HG03064 (cell line): ENCODE measurements around the gene GPC5.
"Not testable (repeated sequence)": the region's sequence is repeated elsewhere in the genome, so short reads cannot be mapped to it uniquely, and the experiment has no call there.

Source experiments
- ATAC-seq: cut with Tn5 transposase; IDR thresholded peaks from one replicate; pipeline ENCODE4 v1.9.1; 2021; ENCODE audit warnings: low read depth; ENCODE audit not compliant: unreplicated experiment

Gene GPC5

GRCh38 chr13:92483894-92484293, 1085.5 kb downstream of the GPC5 start:
- no peak for ATAC-seq

- ATAC-seq, result no peak
Measured at GRCh38 chr13:92487238-92487637, 1088.8 kb downstream of the GPC5 start.

DNA sequence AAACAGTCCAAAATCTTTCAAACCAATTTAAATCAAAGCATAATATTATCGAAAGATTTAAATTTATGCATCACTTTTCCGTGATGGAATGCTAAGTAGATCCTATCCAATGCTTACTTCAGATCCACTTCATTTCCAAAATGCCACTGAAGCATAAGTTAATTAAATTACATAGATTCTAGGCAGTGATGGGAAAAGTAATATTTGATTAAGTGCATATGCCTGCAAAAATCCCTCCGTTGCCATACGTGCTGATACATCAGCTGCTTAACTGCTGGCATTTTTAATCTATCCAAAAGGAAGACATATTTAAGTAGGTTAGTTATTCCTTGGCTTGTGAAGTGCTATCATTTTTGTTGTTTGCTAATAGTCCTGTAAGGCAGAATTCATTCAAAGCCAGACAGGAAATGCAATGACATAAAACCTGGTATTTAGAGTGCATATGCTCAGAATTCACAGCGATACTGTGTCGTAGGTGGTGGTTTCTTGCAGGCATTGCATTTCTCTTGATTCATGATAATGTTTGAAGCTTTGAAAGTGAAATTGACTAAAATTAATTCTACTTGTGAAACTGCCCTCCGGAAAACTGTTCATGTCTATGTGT, 1089.9 kb downstream of the GPC5 start:
- ATAC-seq, result no peak

DNA sequence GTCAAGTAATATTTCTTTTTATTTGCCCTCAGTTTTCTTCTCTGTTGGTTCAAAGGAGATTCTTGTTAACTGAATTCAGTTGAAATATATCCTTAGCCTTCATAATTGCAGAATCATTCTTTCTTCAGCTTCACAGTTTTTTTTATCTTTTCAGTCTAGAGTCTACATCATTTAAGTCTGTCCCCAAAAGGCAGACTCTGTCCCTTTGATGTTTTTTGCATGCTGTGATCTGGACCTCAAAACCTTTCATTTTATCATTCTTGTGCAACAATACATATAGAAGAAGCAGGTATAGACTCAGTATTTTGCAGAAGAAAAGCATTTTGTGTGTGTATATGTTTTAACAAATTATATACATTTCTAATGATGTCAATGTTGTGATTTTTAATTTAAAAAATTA, 1093.4 kb downstream of the GPC5 start:
- no peak for ATAC-seq

- no peak for ATAC-seq
Measured at GRCh38 chr13:92494915-92495314, 1096.5 kb downstream of the GPC5 start.

DNA sequence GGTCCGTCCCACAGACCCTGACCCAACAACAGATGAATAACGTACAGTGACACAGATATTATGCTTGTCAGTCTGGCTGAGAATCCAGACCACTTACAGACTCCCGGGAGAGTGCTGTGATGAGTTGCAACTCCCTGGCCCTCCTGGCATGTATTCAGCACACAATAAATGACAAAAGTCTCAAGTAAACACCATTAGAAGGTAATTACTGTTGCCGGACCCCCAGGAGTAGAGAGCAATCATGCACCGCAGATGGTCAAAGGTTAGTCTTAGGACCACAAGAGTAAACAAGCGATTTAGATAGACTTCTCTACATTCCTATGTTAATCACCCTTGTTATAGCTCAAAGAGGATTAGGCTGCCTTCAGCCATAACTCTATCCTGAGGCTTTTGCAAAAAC, 1101.8 kb downstream of the GPC5 start:
- ATAC-seq, result no peak

- ATAC-seq, result no peak
Measured at GRCh38 chr13:92510416-92510815, 1112.0 kb downstream of the GPC5 start.

DNA sequence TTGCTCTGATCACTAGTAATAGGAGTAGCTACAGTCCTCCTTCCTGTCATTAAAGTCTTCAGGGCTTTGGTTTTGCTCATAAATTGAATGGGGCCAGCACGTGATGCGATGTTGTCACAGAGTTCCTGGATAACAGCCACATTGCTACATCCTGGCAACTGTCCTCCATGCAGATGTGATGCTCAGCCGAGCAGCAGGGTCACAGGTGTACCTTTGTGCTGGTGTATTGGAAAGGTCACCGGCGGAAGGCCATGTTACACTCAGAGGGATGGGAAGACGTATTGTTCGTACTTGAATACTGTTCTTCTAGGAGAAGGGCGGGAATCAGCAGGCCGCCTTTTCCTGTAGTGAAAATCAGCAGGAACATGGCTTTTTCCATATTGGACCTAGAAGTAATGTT, 1114.4 kb downstream of the GPC5 start:
- no peak for ATAC-seq

DNA sequence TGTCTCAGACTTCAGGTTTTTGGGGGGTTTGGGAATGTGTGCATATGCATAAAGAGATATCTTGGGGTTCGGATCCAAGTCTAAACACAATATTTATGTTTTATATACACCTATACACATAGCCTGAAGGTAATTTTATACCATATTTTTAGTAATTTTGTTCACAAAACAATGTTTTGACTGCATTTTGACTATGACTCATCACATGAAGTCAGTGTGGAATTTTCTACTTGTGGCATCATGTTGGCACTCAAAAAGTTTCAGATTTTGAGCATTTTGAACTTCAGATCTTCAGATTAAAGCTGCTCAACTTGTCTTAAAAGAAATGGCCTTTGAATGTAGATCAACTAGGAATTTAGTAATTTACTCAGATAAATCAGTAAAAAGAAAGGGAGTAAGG, 1115.3 kb downstream of the GPC5 start:
- no peak for ATAC-seq

- no peak for ATAC-seq
Measured at GRCh38 chr13:92514420-92515125, 1116.2 kb downstream of the GPC5 start.

- ATAC-seq, result not testable (repeated sequence)
Measured at GRCh38 chr13:92516878-92517277, 1118.5 kb downstream of the GPC5 start.

DNA sequence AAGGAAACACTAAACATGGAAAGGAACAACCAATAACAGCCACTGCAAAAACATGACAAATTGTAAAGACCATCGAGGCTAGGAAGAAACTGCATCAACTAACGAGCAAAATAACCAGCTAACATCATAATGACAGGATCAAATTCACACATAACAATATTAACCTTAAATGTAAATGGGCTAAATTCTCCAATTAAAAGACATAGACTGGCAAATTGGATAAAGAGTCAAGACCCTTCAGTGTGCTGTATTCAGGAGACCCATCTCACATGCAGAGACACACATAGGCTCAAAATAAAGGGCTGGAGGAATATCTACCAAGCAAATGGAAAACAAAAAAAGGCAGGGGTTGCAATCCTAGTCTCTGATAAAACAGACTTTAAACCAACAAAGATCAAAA, 1120.2 kb downstream of the GPC5 start:
- ATAC-seq, result not testable (repeated sequence)

DNA sequence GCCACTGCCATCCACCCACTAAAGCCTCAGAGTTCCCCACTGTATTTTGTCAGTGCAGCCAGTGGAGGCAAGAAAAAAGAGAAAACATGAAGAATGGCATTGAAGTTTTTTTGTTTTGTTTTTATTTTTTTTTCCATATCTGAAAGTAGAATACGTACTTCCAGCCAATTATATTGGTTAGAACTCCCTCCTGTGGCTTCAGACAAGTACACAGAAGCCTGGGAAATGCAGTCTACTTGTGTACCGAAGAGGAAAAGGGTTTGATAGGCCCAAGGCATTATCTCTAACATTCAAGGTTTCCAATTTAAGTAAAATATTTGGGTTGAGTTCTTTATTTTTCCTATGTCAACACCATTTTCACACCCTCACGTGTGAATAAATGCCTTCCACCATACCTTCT, 1131.9 kb downstream of the GPC5 start:
- ATAC-seq, result no peak

GRCh38 chr13:92535222-92536006, 1137.0 kb downstream of the GPC5 start:
- ATAC-seq, result no peak

- no peak for ATAC-seq
Measured at GRCh38 chr13:92537471-92537870, 1139.0 kb downstream of the GPC5 start.

DNA sequence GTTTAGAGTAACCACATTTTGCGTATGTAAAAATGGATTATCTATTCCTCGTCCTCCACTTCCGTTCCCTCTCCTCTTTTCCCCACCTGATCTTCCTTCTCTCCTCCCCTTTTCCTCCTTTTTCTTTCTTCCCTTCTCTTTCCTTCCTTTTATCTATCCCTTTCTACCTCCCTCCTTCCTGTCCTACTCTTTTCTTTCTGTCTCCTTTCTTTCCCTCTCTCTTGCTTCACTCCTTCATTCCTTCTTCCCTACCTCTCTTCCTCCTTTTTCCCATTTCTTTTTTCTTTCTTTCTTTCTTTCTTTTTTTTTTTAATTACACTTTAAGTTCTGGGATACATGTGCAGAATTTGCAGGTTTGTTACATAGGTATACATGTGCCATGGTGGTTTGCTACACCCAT, 1139.7 kb downstream of the GPC5 start:
- no peak for ATAC-seq

DNA sequence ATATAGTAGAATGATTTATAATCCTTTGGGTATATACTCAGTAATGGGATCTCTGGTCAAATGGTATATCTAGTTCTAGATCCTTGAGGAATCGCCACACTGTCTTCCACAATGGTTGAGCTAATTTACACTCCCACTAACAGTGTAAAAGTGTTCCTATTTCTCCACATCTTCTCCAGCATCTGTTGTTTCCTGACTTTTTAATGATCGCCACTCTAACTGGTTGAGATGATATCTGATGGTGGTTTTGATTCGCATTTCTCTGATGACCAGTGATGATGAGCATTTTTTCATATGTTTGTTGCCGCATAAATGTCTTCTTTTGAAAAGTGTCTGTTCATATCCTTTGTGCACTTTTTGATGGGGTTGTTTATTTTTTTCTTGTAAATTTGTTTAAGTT, 1140.7 kb downstream of the GPC5 start:
- not testable (repeated sequence) for ATAC-seq

DNA sequence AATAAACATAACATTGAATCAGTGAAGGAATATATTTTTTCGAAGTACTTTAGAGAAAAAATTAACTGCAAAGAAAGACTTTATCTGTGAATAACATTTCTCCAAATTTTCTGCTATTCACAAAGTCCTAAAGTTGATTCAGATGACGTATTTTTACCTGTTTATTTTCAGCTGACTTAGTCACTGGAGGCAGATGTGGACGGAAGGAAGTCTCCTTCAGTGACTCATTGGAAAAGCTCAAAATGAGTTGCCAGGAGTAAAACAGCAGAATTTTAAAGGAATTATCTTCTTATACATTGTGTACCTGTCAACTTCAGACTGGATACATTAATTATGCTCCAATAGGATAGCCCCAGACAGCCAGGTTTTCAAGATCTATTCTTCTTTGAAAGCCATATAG, 1148.8 kb downstream of the GPC5 start:
- no peak for ATAC-seq

GRCh38 chr13:92549276-92549675, 1150.9 kb downstream of the GPC5 start:
- no peak for ATAC-seq

DNA sequence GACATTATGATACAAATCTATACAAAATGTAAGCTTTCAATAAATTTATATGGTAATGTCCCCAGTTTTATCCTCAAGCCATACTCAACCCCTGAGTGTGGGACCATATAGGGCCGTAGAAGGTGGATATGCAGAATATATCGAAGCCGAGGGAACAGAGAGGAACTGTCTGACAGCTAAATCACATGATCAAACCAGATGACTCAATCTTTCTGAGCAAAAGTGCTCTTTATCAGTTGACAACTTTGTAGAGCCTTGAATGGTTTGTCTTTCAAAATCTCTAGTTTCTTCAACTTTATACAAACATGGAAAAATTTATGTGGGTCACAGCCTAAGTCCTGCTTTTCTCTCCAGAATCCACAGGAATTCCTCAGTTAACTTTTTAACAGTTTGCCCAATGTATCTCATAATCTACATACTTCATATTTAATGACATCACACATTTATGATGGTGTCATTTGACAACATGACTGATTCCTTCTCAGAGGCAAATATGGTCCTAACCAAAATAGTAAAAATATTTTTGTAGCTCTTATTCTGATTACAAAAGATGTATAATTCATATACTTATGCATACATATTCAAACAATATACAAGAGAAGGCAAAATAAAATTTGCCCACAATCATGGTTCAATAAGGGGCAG, 1155.2 kb downstream of the GPC5 start:
- ATAC-seq, result no peak

GRCh38 chr13:92560883-92561282, 1162.5 kb downstream of the GPC5 start:
- no peak for ATAC-seq
